Astrocyte (in vitro differentiated cells and primary cell): ENCODE results near the gene SULF2.

Source experiments
- CTCF ChIP-seq: IDR thresholded peaks from 2 replicates; pipeline ENCODE4 v1.5.1; 2011; ENCODE audit warnings: low read depth, mild to moderate bottlenecking, inconsistent platforms, low read length, moderate library complexity; ENCODE audit not compliant: insufficient read depth
- EZH2 ChIP-seq: IDR thresholded peaks from 2 replicates; pipeline ENCODE4 v1.6.1; 2012; ENCODE audit warnings: mild to moderate bottlenecking, low read length, inconsistent platforms; ENCODE audit not compliant: insufficient read depth

GRCh38 chr20:47776639-47777038, 8.6 kb downstream of the SULF2 start:
- no peak for TF ChIP-seq CTCF
- TF ChIP-seq EZH2 = no peak
